Smooth muscle cell (in vitro differentiated cells): Measurements from ENCODE around the gene IL21. TPM values are rescaled to one million over a fixed set of nuclear protein-coding genes. Genes with fewer than 3 reads are reported as not detected.

Experiments
- DNase-seq: peaks from one replicate; lab custom pipeline; 2025; ENCODE audit not compliant: unreplicated experiment; lab: John Stamatoyannopoulos, UW
- H2AFZ ChIP-seq: fragments of 200-600 bp; sonication (generic); 2 replicates; pipeline ENCODE4 v1.6.0; 2016; ENCODE audit warnings: antibody characterized with exemption, low read depth, mild to moderate bottlenecking
- H3F3A ChIP-seq: fragments of 200-600 bp; sonication (generic); 2 replicates; pipeline ENCODE4 v1.6.0; 2017; ENCODE audit warnings: antibody characterized with exemption, low read depth
- H3K27ac ChIP-seq: fragments of 200-600 bp; sonication (generic); 2 replicates; pipeline ENCODE4 v1.5.1; 2016; ENCODE audit warnings: low read depth, mild to moderate bottlenecking
- H3K27me3 ChIP-seq: fragments of 200-600 bp; sonication (generic); 2 replicates; pipeline ENCODE4 v1.6.1; 2016; ENCODE audit warnings: low read depth, mild to moderate bottlenecking
- H3K36me3 ChIP-seq: fragments of 200-600 bp; sonication (generic); 2 replicates; pipeline ENCODE4 v1.5.1; 2016; ENCODE audit warnings: low read depth
- H3K4me1 ChIP-seq: fragments of 200-600 bp; sonication (generic); 2 replicates; pipeline ENCODE4 v1.5.1; 2016; ENCODE audit warnings: low read depth
- H3K4me2 ChIP-seq: fragments of 200-600 bp; sonication (generic); 2 replicates; pipeline ENCODE4 v1.6.0; 2016; ENCODE audit warnings: mild to moderate bottlenecking
- H3K4me3 ChIP-seq: fragments of 200-600 bp; sonication (generic); 2 replicates; pipeline ENCODE4 v1.5.1; 2016; ENCODE audit warnings: mild to moderate bottlenecking
- H3K79me2 ChIP-seq: fragments of 200-600 bp; sonication (generic); 2 replicates; pipeline ENCODE4 v1.6.0; 2016; ENCODE audit warnings: low read depth, mild to moderate bottlenecking
- H3K9ac ChIP-seq: fragments of 200-600 bp; sonication (generic); 2 replicates; pipeline ENCODE4 v1.6.0; 2016; ENCODE audit warnings: low read depth
- H3K9me3 ChIP-seq: fragments of 200-600 bp; sonication (generic); replicated peaks from 2 replicates; pipeline ENCODE4 v1.5.1; 2016; ENCODE audit warnings: low read depth
- H4K20me1 ChIP-seq: fragments of 200-600 bp; sonication (generic); 2 replicates; pipeline ENCODE4 v1.6.0; 2016; ENCODE audit warnings: low read depth
- CTCF ChIP-seq: fragments of 200-600 bp; sonication (generic); IDR thresholded peaks from 2 replicates; pipeline ENCODE4 v1.5.1; 2017; ENCODE audit warnings: borderline replicate concordance, mild to moderate bottlenecking, antibody characterized with exemption; ENCODE audit not compliant: insufficient read depth, poor library complexity, severe bottlenecking
- WGBS: methylation state at CpG from one replicate; pipeline ENCODE4 v1.1.7; 2016; ENCODE audit warnings: low lambda C conversion rate; 5-methylcytosine and 5-hydroxymethylcytosine counted together
- polyA plus RNA-seq: library from polyadenylated mRNA; unstranded; fragments of >200 nt; fragmentation: Nextera tagmentation; extraction: Ambion mirVana; gene quantifications from 2 replicates; pipeline ENCODE4 v1.2.1, GENCODE V29; 2016
- total RNA-seq: library from RNA; depleted of rRNA; stranded (reverse); fragments of >200 nt; gene quantifications from 2 replicates; pipeline ENCODE4 v1.2.3, GENCODE V29; 2014

The IL21 gene
- total and polyA plus RNA-seq, 2 experiments from 2014 or later: not detected

GRCh38 chr4:122591196-122591595 lies 29.7 kb downstream of the IL21 start:
- no peak for DNase-seq
- H3K27ac ChIP-seq: no peak overlapping the region

GRCh38 chr4:122588453-122589238 lies 32.2 kb downstream of the IL21 start:
- H2AFZ ChIP-seq: peak overlapping the region; percentile 7
- no peak overlapping the region for H3K9ac ChIP-seq
- H3F3A ChIP-seq: peaks cover 7% of the 10 kb centered on the region
- 79% methylated on average over 4 of the region's 4 CpGs for WGBS
- H3K27me3 ChIP-seq: no peaks in the 10 kb centered on the region
- DNase-seq: no peak
- H3K36me3 ChIP-seq: no peaks in the 10 kb centered on the region
- H3K4me1 ChIP-seq: no peaks in the 10 kb centered on the region
- no peak for TF ChIP-seq CTCF
- no peaks in the 10 kb centered on the region for H3K9me3 ChIP-seq
- H4K20me1 ChIP-seq: no peaks in the 10 kb centered on the region
- no peak overlapping the region for H3K4me2 ChIP-seq
- no peaks in the 10 kb centered on the region for H3K79me2 ChIP-seq
- H3K27ac ChIP-seq: no peak overlapping the region
- no peak overlapping the region for H3K4me3 ChIP-seq

More at GRCh38 chr4:122591196-122591595, 29.7 kb downstream of the IL21 start:
- no peak overlapping the region for H2AFZ ChIP-seq
- peaks cover 5% of the 10 kb centered on the region for H3K27me3 ChIP-seq
- H3K9ac ChIP-seq: no peak overlapping the region
- H3K4me3 ChIP-seq: no peak overlapping the region
- H4K20me1 ChIP-seq: no peaks in the 10 kb centered on the region
- WGBS: 82% methylated on average over 2 of the region's 2 CpGs
- H3K79me2 ChIP-seq: no peaks in the 10 kb centered on the region
- no peak overlapping the region for H3K4me2 ChIP-seq
- no peaks in the 10 kb centered on the region for H3K36me3 ChIP-seq
- H3K4me1 ChIP-seq: no peaks in the 10 kb centered on the region
- no peaks in the 10 kb centered on the region for H3F3A ChIP-seq
- no peaks in the 10 kb centered on the region for H3K9me3 ChIP-seq
- no peak for TF ChIP-seq CTCF

- no peaks in the 10 kb centered on the region for H4K20me1 ChIP-seq
- H3K36me3 ChIP-seq: no peaks in the 10 kb centered on the region
- H3K27ac ChIP-seq: peak overlapping the region; percentile 76
- no peaks in the 10 kb centered on the region for H3K79me2 ChIP-seq
- H3K4me3 ChIP-seq: no peak overlapping the region
- peaks cover 7% of the 10 kb centered on the region for H3F3A ChIP-seq
- no peak overlapping the region for H2AFZ ChIP-seq
- no peaks in the 10 kb centered on the region for H3K27me3 ChIP-seq
- no peak for TF ChIP-seq CTCF
- H3K9me3 ChIP-seq: no peaks in the 10 kb centered on the region
- no peak overlapping the region for H3K9ac ChIP-seq
- no peak for DNase-seq
- no peaks in the 10 kb centered on the region for H3K4me1 ChIP-seq
- H3K4me2 ChIP-seq: peak overlapping the region; percentile 52
- 0% methylated on average over 1 of the region's 1 CpG for WGBS
Measured at GRCh38 chr4:122584519-122584918, 36.3 kb downstream of the IL21 start.

GRCh38 chr4:122583906-122584305 lies 37.0 kb downstream of the IL21 start:
- WGBS: 31% methylated on average over 6 of the region's 6 CpGs
- no peaks in the 10 kb centered on the region for H4K20me1 ChIP-seq
- TF ChIP-seq CTCF: no peak

More at GRCh38 chr4:122583906-122584305, 37.0 kb downstream of the IL21 start:
- Histone ChIP-seq H3K4me2 (peak overlapping the region; percentile 52), H3K79me2 (no peaks in the 10 kb centered on the region), H3F3A (peaks cover 9% of the 10 kb centered on the region), H3K27ac (peak overlapping the region; percentile 76), H3K9me3 (no peaks in the 10 kb centered on the region), H3K27me3 (no peaks in the 10 kb centered on the region), H2AFZ (no peak overlapping the region), H3K4me1 (no peaks in the 10 kb centered on the region), H3K36me3 (no peaks in the 10 kb centered on the region), H3K4me3 (no peak overlapping the region), H3K9ac (no peak overlapping the region)
- peak; percentile 4 for DNase-seq
